OCI-LY3 (cell line): Measurements from ENCODE around the gene S100A7.

ENCODE experiments used
- CTCF ChIP-seq: fragments of 200-600, 300-600 bp; sonication (generic); IDR thresholded peaks from 2 replicates; pipeline ENCODE4 v1.5.1; 2014; ENCODE audit warnings: antibody characterized with exemption, low read length, low read depth
- EZH2phosphoT487 ChIP-seq: fragments of 200-600 bp; shearing (Covaris generic); IDR thresholded peaks from 2 replicates; pipeline ENCODE4 v1.6.1; 2018; ENCODE audit warnings: antibody characterized with exemption, mixed run types, low read depth

- TF ChIP-seq CTCF (no peak), EZH2phosphoT487 (no peak)
Observed at GRCh38 chr1:153506831-153507413, 46.5 kb upstream of the S100A7 start.
